K562 (cell line): ENCODE measurements around the gene CDCA4. TPM values are rescaled to one million over a fixed set of nuclear protein-coding genes. Genes with fewer than 3 reads are reported as not detected.

Experiments used
- CHD1 ChIP-seq: fragments of 200-600 bp; sonication (generic); IDR thresholded peaks from one replicate; pipeline ENCODE4 v1.6.1; 2012; ENCODE audit warnings: mild to moderate bottlenecking, moderate library complexity, low read length, inconsistent platforms
- CTCF ChIP-seq, 3 experiments: IDR thresholded peaks in 2 of 3; conservative IDR thresholded peaks in 1 of 3; 2 replicates each; pipeline ENCODE4 v1.5.1; 2011 to 2012; ENCODE audit warnings: low read length in 3 of 3, mild to moderate bottlenecking in 3 of 3, control low read depth in 2 of 3, improper control_type of control experiment in 1 of 3, inconsistent platforms in 1 of 3, low read depth in 1 of 3, mixed read lengths in 1 of 3, moderate library complexity in 1 of 3; ENCODE audit not compliant: insufficient read depth in 2 of 3
- E2F6 ChIP-seq, 2 experiments: IDR thresholded peaks; 2 replicates each; pipeline ENCODE4 v1.6.1; 2011; ENCODE audit warnings: borderline replicate concordance in 1 of 2, control low read depth in 1 of 2, low read depth in 1 of 2, low read length in 1 of 2, mild to moderate bottlenecking in 1 of 2, mixed read lengths in 1 of 2, moderate library complexity in 1 of 2; ENCODE audit not compliant: insufficient read depth in 1 of 2, insufficient read length in 1 of 2, poor library complexity in 1 of 2, severe bottlenecking in 1 of 2; ENCODE audit errors: extremely low read depth in 1 of 2
- TFAP4 ChIP-seq: sonication (generic); formaldehyde crosslinking; IDR thresholded peaks from 2 replicates; pipeline ENCODE4 v1.8.0; 2022; ENCODE audit warnings: missing genetic modification reagents, mild to moderate bottlenecking, moderate library complexity, borderline replicate concordance
- ZNF143 ChIP-seq: sonication (generic); formaldehyde crosslinking; IDR thresholded peaks from 2 replicates; pipeline ENCODE4 v1.9.0; 2022; ENCODE audit warnings: mild to moderate bottlenecking, missing genetic modification reagents
- ZNF395 ChIP-seq: fragments of 200-800 bp; sonication (Bioruptor generic); IDR thresholded peaks from 2 replicates; pipeline ENCODE4 v1.6.1; 2017; ENCODE audit warnings: missing genetic modification characterization, missing compliant biosample characterization
- polyA plus RNA-seq, 8 experiments: library from polyadenylated mRNA; depleted of rRNA in 4 of 8; stranded (reverse) in 5 of 8; unstranded in 3 of 8; fragments of >200 nt; fragmentation: Nextera tagmentation in 2 of 8; fragmentation: Illumina TruSeq in 1 of 8; extraction: Ambion mirVana in 2 of 8; extraction: Trizol in 1 of 8; gene quantifications; 2 replicates each; pipeline versions ENCODE4 v1.2.1 to v1.2.3, GENCODE V29; 2011 to 2014; ENCODE audit warnings: inconsistent platforms in 1 of 8, missing spikeins in 1 of 8
- total RNA-seq, 7 experiments: library from RNA; depleted of rRNA in 6 of 7; stranded (reverse); fragments of >200 nt in 6 of 7; fragmentation: Illumina TruSeq in 2 of 7; extraction: Trizol in 2 of 7; gene quantifications; 2 replicates each; pipeline versions ENCODE4 v1.2.1 to v1.2.3, GENCODE V29; 2011 to 2021; ENCODE audit warnings: low replicate concordance in 1 of 7

Gene CDCA4
- total and polyA plus RNA-seq, 9 of the 15 experiments (the other 6 are each of a cell fraction or from before 2014, with no cell fraction given), result 6.6 to 44.2 (median 23.0) TPM

- TF ChIP-seq ZNF395 (CRISPR knock-in tag) (0 out of 2 replicates have a peak, but pooled peaks have one; percentile 35), CHD1 (peak; percentile 9), TFAP4 (CRISPR knock-in tag) (0 out of 2 replicates have a peak, but pooled peaks have one; percentile 11), E2F6 (IDR thresholded peaks at IDR 0.05; ENCODE audit: borderline replicate concordance in 1 of 2, extremely low read depth in 1 of 2, insufficient read depth in 1 of 2, insufficient read length in 1 of 2, low read depth in 1 of 2, low read length in 1 of 2, poor library complexity in 1 of 2, severe bottlenecking in 1 of 2) (peak in 1 of 2 experiments; percentile 29), ZNF143 (CRISPR knock-in tag) (no peak), CTCF (IDR thresholded peaks at IDR 0.05 in 2 of 3, conservative IDR thresholded peaks at IDR 0.05 in 1 of 3; ENCODE audit: insufficient read depth in 2 of 3, low read depth in 1 of 3, low read length in 3 of 3) (0 out of 6 replicates have a peak, but pooled peaks of 1 of the 3 experiments have one; percentile 1)
Observed at GRCh38 chr14:105019861-105020814, 745 bp downstream of the CDCA4 start (continued).
